Common myeloid progenitor, CD34-positive (primary cell): ENCODE data around the gene C17orf107.

Experiments used
- CTCF ChIA-PET: fragments of 350-600 bp; sonication (Branson Sonifier 250); formaldehyde crosslinking; loops from one replicate; lab custom pipeline; 2021; ENCODE audit warnings: antibody characterized with exemption; lab: Charles Lee
- POLR2A ChIA-PET: fragments of 350-600 bp; sonication (Branson Sonifier 250); formaldehyde crosslinking; loops from one replicate; lab custom pipeline; 2021; ENCODE audit warnings: antibody characterized with exemption; lab: Charles Lee
- DNase-seq, 3 donors: peaks; one replicate each; pipeline versions ENCODE4 v3.0.0 to v3.0.0-alpha.2; 2013
- H3K27ac ChIP-seq, 2 experiments: 1 replicate in 1 of 2; 2 replicates in 1 of 2; pipeline ENCODE4 v1.7.0; 2013; ENCODE audit warnings: inconsistent platforms in 2 of 2, low read length in 2 of 2, mild to moderate bottlenecking in 2 of 2, low read depth in 1 of 2, moderate library complexity in 1 of 2; ENCODE audit not compliant: severe bottlenecking in 2 of 2, insufficient read depth in 1 of 2, poor library complexity in 1 of 2
- H3K27me3 ChIP-seq, 5 experiments: replicated peaks in 2 of 5; 1 replicate in 3 of 5; 2 replicates in 2 of 5; pipeline versions ENCODE4 v1.6.1 to v1.7.0; 2013; ENCODE audit warnings: low read length in 4 of 5, mild to moderate bottlenecking in 2 of 5, moderate library complexity in 2 of 5, inconsistent platforms in 1 of 5; ENCODE audit not compliant: insufficient read depth in 5 of 5, control insufficient read depth in 4 of 5
- H3K36me3 ChIP-seq, 4 experiments: 1 replicate in 2 of 4; 2 replicates in 2 of 4; pipeline versions ENCODE4 v1.6.1 to v1.7.0; 2013; ENCODE audit warnings: low read length in 3 of 4, control low read depth in 1 of 4, mild to moderate bottlenecking in 1 of 4; ENCODE audit not compliant: control insufficient read depth in 4 of 4, insufficient read depth in 4 of 4
- H3K4me1 ChIP-seq, 4 experiments: 1 replicate in 3 of 4; 2 replicates in 1 of 4; pipeline versions ENCODE4 v1.6.1 to v1.7.1; 2013; ENCODE audit warnings: low read length in 3 of 4, mild to moderate bottlenecking in 3 of 4, control low read depth in 1 of 4, inconsistent platforms in 1 of 4, moderate library complexity in 1 of 4; ENCODE audit not compliant: control insufficient read depth in 4 of 4, insufficient read depth in 4 of 4; ENCODE audit errors: control extremely low read depth in 1 of 4
- H3K4me3 ChIP-seq, 7 experiments: 1 replicate in 4 of 7; 2 replicates in 3 of 7; pipeline versions ENCODE4 v1.5.1 to v1.7.0; 2013; ENCODE audit warnings: mild to moderate bottlenecking in 7 of 7, low read length in 6 of 7, moderate library complexity in 6 of 7, inconsistent platforms in 2 of 7, low read depth in 2 of 7, control low read depth in 1 of 7; ENCODE audit not compliant: insufficient read depth in 4 of 7, control insufficient read depth in 1 of 7; ENCODE audit errors: extremely low read depth in 1 of 7
- H3K9me3 ChIP-seq, 5 experiments: 1 replicate in 4 of 5; 2 replicates in 1 of 5; pipeline versions ENCODE4 v1.6.1 to v1.7.1; 2013; ENCODE audit warnings: low read length in 4 of 5, mild to moderate bottlenecking in 2 of 5, inconsistent platforms in 1 of 5, low read depth in 1 of 5, moderate library complexity in 1 of 5; ENCODE audit not compliant: control insufficient read depth in 4 of 5, insufficient read depth in 2 of 5; ENCODE audit errors: control extremely low read depth in 1 of 5
- WGBS: methylation state at CpG from one replicate; pipeline ENCODE4 v1.1.5; 2013; ENCODE audit not compliant: insufficient coverage; 5-methylcytosine and 5-hydroxymethylcytosine counted together

Gene C17orf107

DNA sequence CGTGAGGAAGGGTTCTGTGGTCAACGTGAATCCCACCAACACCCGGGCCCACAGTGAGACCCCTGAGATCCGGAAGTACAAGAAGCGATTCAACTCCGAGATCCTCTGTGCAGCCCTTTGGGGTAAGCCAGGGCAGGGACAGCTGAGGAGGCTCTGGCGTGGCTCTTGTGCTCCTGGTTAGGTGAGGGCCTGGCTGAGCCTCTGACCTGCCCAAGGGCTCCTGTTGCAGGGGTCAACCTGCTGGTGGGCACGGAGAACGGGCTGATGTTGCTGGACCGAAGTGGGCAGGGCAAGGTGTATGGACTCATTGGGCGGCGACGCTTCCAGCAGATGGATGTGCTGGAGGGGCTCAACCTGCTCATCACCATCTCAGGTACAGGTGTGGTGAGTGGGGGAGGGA is 4.2 kb upstream of the C17orf107 start:
- WGBS = 99% methylated on average over 11 of the region's 13 CpGs
- H3K4me3 ChIP-seq = no peak overlapping the region
- CTCF ChIA-PET = interaction anchor here (0.8 to 2.0 kb wide), 2 partner anchors 9 to 185 kb away, joined by 3 to 6 read pairs; partner anchors contain the start of gene ARRB2

DNA sequence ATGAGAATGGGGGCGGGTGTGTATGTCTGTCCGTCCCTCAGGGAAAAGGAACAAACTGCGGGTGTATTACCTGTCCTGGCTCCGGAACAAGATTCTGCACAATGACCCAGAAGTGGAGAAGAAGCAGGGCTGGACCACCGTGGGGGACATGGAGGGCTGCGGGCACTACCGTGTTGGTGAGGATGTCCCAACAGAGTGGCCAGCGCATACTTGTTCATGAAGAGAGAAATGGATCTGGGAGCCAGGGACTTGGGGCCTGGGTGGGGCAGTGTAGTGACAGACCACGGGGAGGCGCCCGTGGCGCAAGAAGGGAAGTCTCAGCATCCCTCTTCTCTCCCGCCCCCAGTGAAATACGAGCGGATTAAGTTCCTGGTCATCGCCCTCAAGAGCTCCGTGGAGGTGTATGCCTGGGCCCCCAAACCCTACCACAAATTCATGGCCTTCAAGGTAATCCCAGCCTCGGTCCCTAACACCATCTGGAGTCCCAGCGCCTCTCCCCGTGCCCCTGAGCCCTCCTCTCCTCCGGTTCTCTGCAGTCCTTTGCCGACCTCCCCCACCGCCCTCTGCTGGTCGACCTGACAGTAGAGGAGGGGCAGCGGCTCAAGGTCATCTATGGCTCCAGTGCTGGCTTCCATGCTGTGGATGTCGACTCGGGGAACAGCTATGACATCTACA is 3.5 kb upstream of the C17orf107 start:
- peaks cover 12 to 57% (median 38%) of the 10 kb centered on the region in 4 experiments for H3K36me3 ChIP-seq
- 92% methylated on average over 23 of the region's 27 CpGs for WGBS
- DNase-seq = no peak

More for the DNA sequence above, 4.2 kb upstream of the C17orf107 start:
- peaks cover 0 to 29% (median 11%) of the 10 kb centered on the region in 5 experiments for H3K27me3 ChIP-seq
- POLR2A ChIA-PET = no interaction called here
- H3K27ac ChIP-seq = no peak overlapping the region
- peaks cover 16 to 64% (median 44%) of the 10 kb centered on the region in 4 experiments for H3K36me3 ChIP-seq
- no peak for DNase-seq
- H3K9me3 ChIP-seq = no peaks in the 10 kb centered on the region
- peaks cover 0 to 20% (median 16%) of the 10 kb centered on the region in 4 experiments for H3K4me1 ChIP-seq

DNA sequence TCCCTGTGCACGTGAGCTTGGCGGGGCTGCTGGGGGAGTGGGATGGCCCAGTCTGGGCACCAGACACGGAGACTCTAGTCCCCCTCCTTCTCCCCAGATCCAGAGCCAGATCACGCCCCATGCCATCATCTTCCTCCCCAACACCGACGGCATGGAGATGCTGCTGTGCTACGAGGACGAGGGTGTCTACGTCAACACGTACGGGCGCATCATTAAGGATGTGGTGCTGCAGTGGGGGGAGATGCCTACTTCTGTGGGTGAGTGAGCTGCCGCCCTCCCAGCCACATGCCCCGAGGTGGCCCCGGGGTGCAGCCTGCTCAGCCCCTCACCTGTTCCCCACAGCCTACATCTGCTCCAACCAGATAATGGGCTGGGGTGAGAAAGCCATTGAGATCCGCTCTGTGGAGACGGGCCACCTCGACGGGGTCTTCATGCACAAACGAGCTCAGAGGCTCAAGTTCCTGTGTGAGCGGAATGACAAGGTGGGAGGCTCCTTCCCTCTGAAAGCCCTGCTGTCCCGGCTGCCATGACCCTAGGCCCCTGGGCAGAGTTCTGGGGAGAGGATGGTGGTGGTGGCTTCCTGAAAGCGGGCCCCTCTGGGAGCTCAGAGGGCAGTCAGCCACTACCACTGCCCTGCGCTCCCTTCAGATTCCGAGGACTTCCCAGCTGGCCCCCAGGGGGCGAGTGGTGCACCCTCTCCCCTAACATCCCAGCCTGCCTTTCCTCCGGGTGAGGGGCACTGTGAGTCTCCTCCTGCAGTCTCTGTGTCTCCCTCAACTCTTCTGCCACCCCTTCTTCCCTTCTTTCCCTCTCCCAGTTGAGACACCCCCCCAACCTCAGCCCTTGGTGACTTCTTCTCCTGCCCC is 2.8 kb upstream of the C17orf107 start:
- Histone ChIP-seq H3K36me3 (peaks cover 12 to 49% (median 34%) of the 10 kb centered on the region in 4 experiments), H3K4me3 (no peak overlapping the region), H3K27me3 (peaks cover 0 to 42% (median 18%) of the 10 kb centered on the region in 5 experiments), H3K9me3 (no peaks in the 10 kb centered on the region), H3K4me1 (peaks cover 0 to 34% (median 26%) of the 10 kb centered on the region in 4 experiments), H3K27ac (no peak overlapping the region)
- CTCF ChIA-PET = interaction anchor here (0.6 to 2.0 kb wide), 4 partner anchors 14 to 187 kb away, joined by 3 to 6 read pairs (median 4); partner anchors contain the start of gene ARRB2
- no peak for DNase-seq
- POLR2A ChIA-PET = no interaction called here
- WGBS = 99% methylated on average over 18 of the region's 27 CpGs

More for the DNA sequence above, 3.5 kb upstream of the C17orf107 start:
- peaks cover 0 to 27% (median 22%) of the 10 kb centered on the region in 4 experiments for H3K4me1 ChIP-seq
- no peak overlapping the region for H3K27ac ChIP-seq
- ChIA-PET CTCF (interaction anchor here (0.6 to 2.0 kb wide), 4 partner anchors 10 to 186 kb away, joined by 3 to 6 read pairs (median 4); partner anchors contain the start of gene ARRB2), POLR2A (no interaction called here)
- H3K27me3 ChIP-seq = peaks cover 0 to 35% (median 17%) of the 10 kb centered on the region in 5 experiments
- H3K4me3 ChIP-seq = no peak overlapping the region
- no peaks in the 10 kb centered on the region for H3K9me3 ChIP-seq

DNA sequence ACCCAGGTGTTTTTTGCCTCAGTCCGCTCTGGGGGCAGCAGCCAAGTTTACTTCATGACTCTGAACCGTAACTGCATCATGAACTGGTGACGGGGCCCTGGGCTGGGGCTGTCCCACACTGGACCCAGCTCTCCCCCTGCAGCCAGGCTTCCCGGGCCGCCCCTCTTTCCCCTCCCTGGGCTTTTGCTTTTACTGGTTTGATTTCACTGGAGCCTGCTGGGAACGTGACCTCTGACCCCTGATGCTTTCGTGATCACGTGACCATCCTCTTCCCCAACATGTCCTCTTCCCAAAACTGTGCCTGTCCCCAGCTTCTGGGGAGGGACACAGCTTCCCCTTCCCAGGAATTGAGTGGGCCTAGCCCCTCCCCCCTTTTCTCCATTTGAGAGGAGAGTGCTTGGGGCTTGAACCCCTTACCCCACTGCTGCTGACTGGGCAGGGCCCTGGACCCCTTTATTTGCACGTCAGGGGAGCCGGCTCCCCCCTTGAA is 2.1 kb upstream of the C17orf107 start:
- Histone ChIP-seq H3K4me3 (no peak overlapping the region), H3K9me3 (no peaks in the 10 kb centered on the region), H3K27me3 (peaks cover 0 to 42% (median 18%) of the 10 kb centered on the region in 5 experiments), H3K36me3 (peaks cover 12 to 47% (median 30%) of the 10 kb centered on the region in 4 experiments), H3K27ac (no peak overlapping the region), H3K4me1 (peaks cover 0 to 40% (median 29%) of the 10 kb centered on the region in 4 experiments)
- 94% methylated on average over 9 of the region's 10 CpGs for WGBS
- CTCF ChIA-PET = interaction anchor here (1.2 to 2.0 kb wide), 4 partner anchors 8 to 187 kb away, joined by 4 to 6 read pairs (median 4); partner anchors contain the start of gene ARRB2
- POLR2A ChIA-PET = no interaction called here
- DNase-seq = no peak

DNA sequence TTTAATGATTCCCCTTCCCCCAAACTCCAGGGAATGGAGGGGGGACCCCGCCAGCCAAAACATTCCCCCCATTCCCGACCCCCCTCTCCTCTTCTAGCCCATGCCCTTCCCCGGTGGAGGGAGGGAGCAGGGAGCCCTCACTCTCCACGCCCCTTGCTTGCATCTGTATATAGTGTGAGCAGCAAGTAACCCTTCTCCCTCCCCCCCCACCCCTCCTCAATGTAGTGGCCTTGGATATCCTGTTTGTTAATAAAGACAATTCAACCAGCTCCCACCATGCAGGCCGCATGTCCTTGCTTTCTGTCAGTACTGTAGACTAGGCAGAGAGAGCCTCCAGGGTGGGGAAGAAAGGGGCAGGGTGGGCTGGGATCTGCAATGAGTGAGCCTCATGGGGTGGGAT is 1.6 kb upstream of the C17orf107 start:
- Histone ChIP-seq H3K27me3 (peaks cover 0 to 42% (median 21%) of the 10 kb centered on the region in 5 experiments), H3K9me3 (no peaks in the 10 kb centered on the region), H3K4me3 (no peak overlapping the region), H3K36me3 (peaks cover 10 to 45% (median 26%) of the 10 kb centered on the region in 4 experiments), H3K4me1 (peaks cover 0 to 46% (median 35%) of the 10 kb centered on the region in 4 experiments), H3K27ac (no peak overlapping the region)
- ChIA-PET CTCF (interaction anchor here (1.2 to 1.7 kb wide), 2 partner anchors 8 to 22 kb away, joined by 4 to 5 read pairs; no protein-coding TSS in a partner anchor), POLR2A (no interaction called here)
- no CpG with 5 or more reads among the region's 5 CpGs for WGBS
- DNase-seq = no peak

DNA sequence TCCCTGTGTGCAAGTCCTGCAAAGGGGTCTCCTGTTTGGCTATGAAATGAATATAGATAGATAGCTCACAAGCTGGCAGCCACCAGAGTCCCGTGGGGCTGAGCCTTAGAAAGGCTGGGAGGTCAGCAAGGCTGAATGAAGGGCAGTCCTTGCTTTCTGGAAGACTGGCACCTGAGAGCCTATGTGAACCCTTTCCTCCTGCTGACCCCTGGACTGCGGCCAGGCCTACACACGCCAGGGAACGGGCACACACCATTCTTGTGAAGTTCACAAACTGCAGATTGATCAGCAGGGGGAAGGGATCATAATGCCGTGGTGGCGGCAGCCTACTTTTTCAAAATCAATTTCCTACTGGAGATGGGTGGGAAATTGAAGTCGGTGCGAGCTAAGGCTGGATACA is 985 bp upstream of the C17orf107 start:
- CTCF ChIA-PET = interaction anchor here (1.5 to 1.7 kb wide), 2 partner anchors 9 to 18 kb away, joined by 4 to 5 read pairs; no protein-coding TSS in a partner anchor
- no peak for DNase-seq
- Histone ChIP-seq H3K9me3 (no peaks in the 10 kb centered on the region), H3K4me3 (peak overlapping the region in 2 of 7 experiments; percentile 65 to 77), H3K4me1 (peaks cover 0 to 51% (median 41%) of the 10 kb centered on the region in 4 experiments), H3K36me3 (peaks cover 10 to 40% (median 25%) of the 10 kb centered on the region in 4 experiments), H3K27me3 (peaks cover 0 to 42% (median 21%) of the 10 kb centered on the region in 5 experiments), H3K27ac (no peak overlapping the region)
- WGBS = 93% methylated on average over 4 of the region's 8 CpGs
- POLR2A ChIA-PET = no interaction called here
